GM19455 (cell line): ENCODE results near the gene OXSR1.

Source experiments
- ATAC-seq: cut with Tn5 transposase; IDR thresholded peaks from one replicate; pipeline ENCODE4 v1.9.1; 2021; ENCODE audit not compliant: unreplicated experiment

Gene OXSR1

GRCh38 chr3:38297947-38298711 lies 132.8 kb downstream of the OXSR1 start:
- no peak for ATAC-seq
